Stimulated activated naive B cell treated with anti-CD40 and anti-IgM and Interleukin-4, amounts not matched to agents 10 μg/mL and 1 μg/mL and 100 μg/mL, for 72 hours (primary cell): ENCODE results near the gene CENPH.
"Not testable (repeated sequence)": the region's sequence is repeated elsewhere in the genome, so short reads cannot be mapped to it uniquely, and the experiment has no call there.

ENCODE experiments used
- ATAC-seq, 2 donors: fragments of 150-1000 bp; cut with Tn5 transposase; replicated peaks; 2 replicates each; pipeline ENCODE4 v1.10.0; 2021; ENCODE audit warnings: moderate library complexity in 1 of 2
- DNase-seq: peaks from one replicate; pipeline ENCODE4 v3.0.0; 2021
- H3K27ac Mint-ChIP-seq: one replicate; pipeline ENCODE4 v1.8.0; 2022; ENCODE audit warnings: mild to moderate bottlenecking, mixed read lengths
- H3K27me3 Mint-ChIP-seq, 2 donors: one replicate each; pipeline ENCODE4 v1.8.0; 2022; ENCODE audit warnings: mixed read lengths in 2 of 2
- H3K36me3 Mint-ChIP-seq, 2 donors: one replicate each; pipeline ENCODE4 v1.8.0; 2022; ENCODE audit warnings: mixed read lengths in 2 of 2, mild to moderate bottlenecking in 1 of 2
- H3K4me1 Mint-ChIP-seq, 2 donors: one replicate each; pipeline ENCODE4 v1.8.0; 2022; ENCODE audit warnings: mixed read lengths in 2 of 2, mild to moderate bottlenecking in 1 of 2
- H3K4me3 Mint-ChIP-seq, 2 donors: one replicate each; pipeline ENCODE4 v1.8.0; 2022; ENCODE audit warnings: mild to moderate bottlenecking in 2 of 2, mixed read lengths in 2 of 2, moderate library complexity in 1 of 2
- H3K9me3 Mint-ChIP-seq, 2 donors: one replicate each; pipeline ENCODE4 v1.8.0; 2022; ENCODE audit warnings: mixed read lengths in 2 of 2, mild to moderate bottlenecking in 1 of 2

The CENPH gene

GRCh38 chr5:69248019-69248418 is 58.6 kb downstream of the CENPH start:
- DNase-seq = no peak
- peaks cover 0 to 3% of the 10 kb centered on the region in 2 donors for H3K9me3 Mint-ChIP-seq
- H3K27ac Mint-ChIP-seq = no peak overlapping the region
- H3K4me1 Mint-ChIP-seq = peaks cover 20 to 41% of the 10 kb centered on the region in 2 donors
- no peaks in the 10 kb centered on the region for H3K27me3 Mint-ChIP-seq
- ATAC-seq = no peak
- H3K36me3 Mint-ChIP-seq = peaks cover 48 to 66% of the 10 kb centered on the region in 2 donors
- H3K4me3 Mint-ChIP-seq = no peak overlapping the region

- peaks cover 13 to 27% of the 10 kb centered on the region in 2 donors for H3K4me1 Mint-ChIP-seq
- DNase-seq (no peak), ATAC-seq (no peak)
- H3K36me3 Mint-ChIP-seq = peaks cover 41 to 51% of the 10 kb centered on the region in 2 donors
- H3K27ac Mint-ChIP-seq = no peak overlapping the region
- peaks cover 0 to 3% of the 10 kb centered on the region in 2 donors for H3K9me3 Mint-ChIP-seq
- H3K4me3 Mint-ChIP-seq = no peak overlapping the region
- H3K27me3 Mint-ChIP-seq = no peaks in the 10 kb centered on the region
These were observed 61.2 kb downstream of the CENPH start for GRCh38 chr5:69250593-69250992.

- no peak for DNase-seq
- no peak overlapping the region for H3K27ac Mint-ChIP-seq
- no peak for ATAC-seq
- peaks cover 0 to under 1% of the 10 kb centered on the region in 2 donors for H3K9me3 Mint-ChIP-seq
- H3K4me3 Mint-ChIP-seq = no peak overlapping the region
- H3K4me1 Mint-ChIP-seq = peaks cover 6 to 8% of the 10 kb centered on the region in 2 donors
- no peaks in the 10 kb centered on the region for H3K27me3 Mint-ChIP-seq
- peaks cover 36 to 45% of the 10 kb centered on the region in 2 donors for H3K36me3 Mint-ChIP-seq
These were observed 63.1 kb downstream of the CENPH start for GRCh38 chr5:69252437-69252836.

DNA sequence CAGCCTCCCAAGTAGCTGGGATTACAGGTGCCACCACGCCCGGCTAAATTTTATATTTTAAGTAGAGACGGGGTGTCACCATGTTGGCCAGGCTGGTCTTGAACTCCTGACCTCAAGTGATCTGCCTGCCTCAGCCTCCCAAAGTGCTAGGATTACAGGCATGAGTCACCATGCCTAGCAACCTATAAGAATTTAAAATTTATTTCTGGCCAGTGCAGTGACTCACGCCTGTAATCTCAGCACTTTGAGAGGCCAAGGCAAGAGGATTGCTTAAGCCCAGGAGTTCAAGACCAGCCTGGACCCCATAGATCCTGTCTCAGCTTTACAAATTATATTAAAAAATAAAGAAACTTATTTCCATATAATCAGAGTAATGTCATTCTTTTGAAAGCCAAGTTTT is 66.6 kb downstream of the CENPH start:
- peaks cover 22 to 25% of the 10 kb centered on the region in 2 donors for H3K36me3 Mint-ChIP-seq
- H3K27me3 Mint-ChIP-seq, H3K27ac Mint-ChIP-seq, ATAC-seq, H3K4me1 Mint-ChIP-seq, DNase-seq, H3K4me3 Mint-ChIP-seq, H3K9me3 Mint-ChIP-seq: not testable (repeated sequence)

DNA sequence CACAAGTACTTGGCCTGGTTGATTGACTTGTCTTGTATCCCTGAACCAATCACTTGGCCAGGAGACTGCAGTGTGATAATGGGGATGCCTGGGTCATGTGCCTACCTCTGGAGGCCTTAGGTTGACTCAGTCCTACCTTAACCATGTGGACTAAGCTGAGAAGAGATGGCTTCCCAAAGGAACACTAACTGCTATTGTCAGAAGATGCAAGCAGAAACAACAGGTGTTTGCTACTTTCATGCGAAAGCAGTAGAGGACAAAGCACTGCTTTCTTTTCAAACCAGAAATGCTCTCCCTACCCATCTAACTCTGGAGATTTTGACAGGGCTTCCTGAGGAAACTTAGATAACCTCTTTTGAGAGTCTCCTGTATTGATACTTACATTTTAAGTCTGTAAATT is 68.2 kb downstream of the CENPH start:
- DNase-seq (no peak), ATAC-seq (no peak)
- Mint-ChIP-seq H3K36me3 (peaks cover 30 to 35% of the 10 kb centered on the region in 2 donors), H3K4me3 (no peak overlapping the region), H3K27ac (no peak overlapping the region), H3K27me3 (no peaks in the 10 kb centered on the region), H3K4me1 (no peaks in the 10 kb centered on the region), H3K9me3 (no peaks in the 10 kb centered on the region)
